K562 (cell line): ENCODE data around the gene ATP5MG. TPM values are rescaled to one million over a fixed set of nuclear protein-coding genes. Genes with fewer than 3 reads are reported as not detected.

Experiments used
- CSDE1 ChIP-seq, 2 experiments: fragments of 450-650 bp; IDR thresholded peaks; 2 replicates each; pipeline ENCODE4 v1.6.1; 2016; ENCODE audit warnings: mild to moderate bottlenecking in 1 of 2
- CTCFL ChIP-seq: IDR thresholded peaks from 2 replicates; pipeline ENCODE4 v1.6.1; 2011; ENCODE audit warnings: borderline replicate concordance, low read depth, mild to moderate bottlenecking, moderate library complexity, low read length; ENCODE audit not compliant: insufficient read depth, poor library complexity, severe bottlenecking
- FUS ChIP-seq: fragments of 200-400 bp; formaldehyde crosslinking; optimal IDR thresholded peaks from 2 replicates; pipeline ENCODE3; 2017; ENCODE audit warnings: low read depth, low read length
- KAT8 ChIP-seq: fragments of 450-650 bp; IDR thresholded peaks from 2 replicates; pipeline ENCODE4 v1.6.1; 2016; ENCODE audit warnings: low read depth, mild to moderate bottlenecking
- MAZ ChIP-seq, 2 experiments: fragments of 450-650 bp in 1 of 2; sonication (generic) in 1 of 2; formaldehyde crosslinking; IDR thresholded peaks in 1 of 2; conservative IDR thresholded peaks in 1 of 2; 2 replicates each; pipeline versions ENCODE4 v1.4.0 to v1.5.0; 2020; ENCODE audit warnings: mild to moderate bottlenecking in 1 of 2, missing genetic modification reagents in 1 of 2
- MYNN ChIP-seq, 2 experiments: sonication (generic); formaldehyde crosslinking in 1 of 2; IDR thresholded peaks; 2 replicates each; pipeline versions ENCODE4 v1.5.0 to v1.6.1; 2016 to 2020; ENCODE audit warnings: antibody characterized with exemption in 1 of 2, missing genetic modification reagents in 1 of 2
- NCOR1 ChIP-seq: fragments of 450-650 bp; IDR thresholded peaks from 2 replicates; pipeline ENCODE4 v1.6.1; 2016; ENCODE audit warnings: mild to moderate bottlenecking, moderate library complexity
- REST ChIP-seq, 2 experiments: fragments of 450-650 bp; formaldehyde crosslinking in 1 of 2; IDR thresholded peaks; 2 replicates each; pipeline versions ENCODE4 v1.4.0 to v1.6.1; 2014 to 2020; ENCODE audit warnings: mild to moderate bottlenecking in 2 of 2, borderline replicate concordance in 1 of 2, low read depth in 1 of 2
- SMARCB1 ChIP-seq: IDR thresholded peaks from 2 replicates; pipeline ENCODE4 v1.6.1; 2011; ENCODE audit warnings: improper control_type of control experiment, low read depth; ENCODE audit not compliant: insufficient read length
- TEAD2 ChIP-seq: fragments of 450-650 bp; IDR thresholded peaks from 2 replicates; pipeline ENCODE4 v1.6.1; 2016; ENCODE audit warnings: missing genetic modification characterization, control low read depth, missing compliant biosample characterization
- ZBTB1 ChIP-seq: sonication (generic); formaldehyde crosslinking; IDR thresholded peaks from 2 replicates; pipeline ENCODE4 v1.8.1; 2023; ENCODE audit warnings: missing genetic modification reagents, low read depth, mild to moderate bottlenecking, borderline replicate concordance
- ZNF583 ChIP-seq: fragments of 250-450 bp; sonication (Bioruptor Pico); IDR thresholded peaks from 2 replicates; pipeline ENCODE4 v1.4.0; 2020
- polyA plus RNA-seq, 8 experiments: library from polyadenylated mRNA; depleted of rRNA in 4 of 8; stranded (reverse) in 5 of 8; unstranded in 3 of 8; fragments of >200 nt; fragmentation: Nextera tagmentation in 2 of 8; fragmentation: Illumina TruSeq in 1 of 8; extraction: Ambion mirVana in 2 of 8; extraction: Trizol in 1 of 8; gene quantifications; 2 replicates each; pipeline versions ENCODE4 v1.2.1 to v1.2.3, GENCODE V29; 2011 to 2014; ENCODE audit warnings: inconsistent platforms in 1 of 8, missing spikeins in 1 of 8
- total RNA-seq, 7 experiments: library from RNA; depleted of rRNA in 6 of 7; stranded (reverse); fragments of >200 nt in 6 of 7; fragmentation: Illumina TruSeq in 2 of 7; extraction: Trizol in 2 of 7; gene quantifications; 2 replicates each; pipeline versions ENCODE4 v1.2.1 to v1.2.3, GENCODE V29; 2011 to 2021; ENCODE audit warnings: low replicate concordance in 1 of 7
- TF ChIP-seq, protein P1 (sequence below), 2 experiments: IDR thresholded peaks in 1 of 2; conservative IDR thresholded peaks in 1 of 2; 2 replicates each; pipeline ENCODE4 v1.6.1; 2016; ENCODE audit warnings: low read depth in 2 of 2, mild to moderate bottlenecking in 1 of 2, missing compliant biosample characterization in 1 of 2, missing genetic modification characterization in 1 of 2, moderate library complexity in 1 of 2

ATP5MG gene
- total and polyA plus RNA-seq, 9 of the 15 experiments (the other 6 are each of a cell fraction or from before 2014, with no cell fraction given): 301 to 2,138 (median 434) TPM

- TF ChIP-seq REST (IDR thresholded peaks at IDR 0.05; ENCODE audit: borderline replicate concordance) (peak; percentile 48; the same call in 1 of the 2 replicates), REST (CRISPR knock-in tag; IDR thresholded peaks at IDR 0.05; ENCODE audit: low read depth) (no peak), ZBTB1 (CRISPR knock-in tag) (no peak), CTCFL (no peak), TEAD2 (tag) (no peak), ZNF583 (CRISPR knock-in tag) (no peak), SMARCB1 (no peak), MAZ (CRISPR knock-in tag; conservative IDR thresholded peaks at IDR 0.05 in 1 of 2, IDR thresholded peaks at IDR 0.05 in 1 of 2) (no peak), FUS (no peak), KAT8 (no peak), CSDE1 (IDR thresholded peaks at IDR 0.05) (no peak), NCOR1 (no peak), MYNN (IDR thresholded peaks at IDR 0.05) (no peak), MYNN (CRISPR knock-in tag; IDR thresholded peaks at IDR 0.05) (no peak)
- TF ChIP-seq, protein P1, sequence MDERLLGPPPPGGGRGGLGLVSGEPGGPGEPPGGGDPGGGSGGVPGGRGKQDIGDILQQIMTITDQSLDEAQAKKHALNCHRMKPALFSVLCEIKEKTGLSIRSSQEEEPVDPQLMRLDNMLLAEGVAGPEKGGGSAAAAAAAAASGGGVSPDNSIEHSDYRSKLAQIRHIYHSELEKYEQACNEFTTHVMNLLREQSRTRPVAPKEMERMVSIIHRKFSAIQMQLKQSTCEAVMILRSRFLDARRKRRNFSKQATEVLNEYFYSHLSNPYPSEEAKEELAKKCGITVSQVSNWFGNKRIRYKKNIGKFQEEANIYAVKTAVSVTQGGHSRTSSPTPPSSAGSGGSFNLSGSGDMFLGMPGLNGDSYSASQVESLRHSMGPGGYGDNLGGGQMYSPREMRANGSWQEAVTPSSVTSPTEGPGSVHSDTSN (CRISPR knock-in tag; IDR thresholded peaks at IDR 0.05; ENCODE audit: low read depth): no peak
- TF ChIP-seq, protein P1 (tag; conservative IDR thresholded peaks at IDR 0.05; ENCODE audit: low read depth): no peak
Measured at GRCh38 chr11:118353084-118353710, 48.2 kb upstream of the ATP5MG start (continued).
